ENCODE measurements around the gene SYNGR1. TPM values are rescaled to one million over a fixed set of nuclear protein-coding genes. Genes with fewer than 3 reads are reported as not detected.

The SYNGR1 gene
- total and polyA plus RNA-seq, 2 experiments from 2014 or later, result 30.9 to 37.0 TPM

- Histone ChIP-seq H2AFZ (no peak overlapping the region), H3K4me2 (peak overlapping the region; percentile 55; the same call in 1 of the 2 replicates), H3K4me3 (peak overlapping the region; percentile 23; the same call in 1 of the 2 replicates), H3K4me1 (ENCODE audit: insufficient read depth) (peaks cover 31% of the 10 kb centered on the region), H3K79me2 (replicated peaks; ENCODE audit: insufficient read depth) (peaks cover 4% of the 10 kb centered on the region; the same call in 1 of the 2 replicates), H3F3A (replicated peaks; ENCODE audit: low read depth) (no peaks in the 10 kb centered on the region), H4K20me1 (replicated peaks; ENCODE audit: insufficient read depth) (no peaks in the 10 kb centered on the region; the same call in 1 of the 2 replicates), H3K27me3 (ENCODE audit: insufficient read depth) (no peaks in the 10 kb centered on the region), H3K9me2 (ENCODE audit: insufficient read depth) (no peaks in the 10 kb centered on the region), H3K27ac (ENCODE audit: low read depth) (no peak overlapping the region), H3K36me3 (ENCODE audit: insufficient read depth) (no peaks in the 10 kb centered on the region)
- DNase-seq (ENCODE audit: low spot score) (peak; percentile 62), ATAC-seq (peak; percentile 55)
- Mint-ChIP-seq H3K4me3 (no peak overlapping the region), H3K9me3 (no peaks in the 10 kb centered on the region; the same call in 2 of the 3 replicates), H3K4me1 (peaks cover 48% of the 10 kb centered on the region), H3K27ac (no peak overlapping the region), H3K27me3 (ENCODE audit: insufficient read depth, low read depth, poor library complexity) (peaks cover 23% of the 10 kb centered on the region), H3K36me3 (ENCODE audit: low read depth) (peaks cover 16% of the 10 kb centered on the region; the same call in 2 of the 3 replicates)
- TF ChIP-seq EZH2phosphoT487 (IDR thresholded peaks at IDR 0.05; ENCODE audit: unreplicated experiment), result no peak
- no peak for TF ChIP-seq ZNF331 (CRISPR knock-in tag; IDR thresholded peaks at IDR 0.05; ENCODE audit: low read depth)
- TF ChIP-seq EZH2 (IDR thresholded peaks at IDR 0.05; ENCODE audit: low read depth, unreplicated experiment), result no peak
- no peak for TF ChIP-seq CTCF (conservative IDR thresholded peaks at IDR 0.05; ENCODE audit: low read depth in 2 of 2)
- no peak for TF ChIP-seq ZNF114 (CRISPR knock-in tag; IDR thresholded peaks at IDR 0.05)
Observed at GRCh38 chr22:39362271-39362670, 12.5 kb downstream of the SYNGR1 start.

- DNase-seq (ENCODE audit: low spot score) (no peak), ATAC-seq (no peak)
- Histone ChIP-seq H3F3A (replicated peaks; ENCODE audit: low read depth) (no peaks in the 10 kb centered on the region), H3K36me3 (ENCODE audit: insufficient read depth) (no peaks in the 10 kb centered on the region), H4K20me1 (replicated peaks; ENCODE audit: insufficient read depth) (no peaks in the 10 kb centered on the region; the same call in 1 of the 2 replicates), H3K4me1 (ENCODE audit: insufficient read depth) (peaks cover 31% of the 10 kb centered on the region), H2AFZ (no peak overlapping the region), H3K27me3 (ENCODE audit: insufficient read depth) (no peaks in the 10 kb centered on the region), H3K9me2 (ENCODE audit: insufficient read depth) (no peaks in the 10 kb centered on the region), H3K79me2 (replicated peaks; ENCODE audit: insufficient read depth) (peaks cover 4% of the 10 kb centered on the region; the same call in 1 of the 2 replicates), H3K4me2 (no peak overlapping the region), H3K27ac (ENCODE audit: low read depth) (no peak overlapping the region), H3K4me3 (no peak overlapping the region)
- peaks cover 23% of the 10 kb centered on the region for H3K27me3 Mint-ChIP-seq (ENCODE audit: insufficient read depth, low read depth, poor library complexity)
- H3K9me3 Mint-ChIP-seq, result no peaks in the 10 kb centered on the region; the same call in 2 of the 3 replicates
- TF ChIP-seq ETS1 (IDR thresholded peaks at IDR 0.05), result no peak
- no peak for TF ChIP-seq STAT1 (IDR thresholded peaks at IDR 0.05; ENCODE audit: unreplicated experiment)
- no peak for TF ChIP-seq EZH2phosphoT487 (IDR thresholded peaks at IDR 0.05; ENCODE audit: unreplicated experiment)
- TF ChIP-seq ZNF114 (CRISPR knock-in tag; IDR thresholded peaks at IDR 0.05), result no peak
- TF ChIP-seq CREB1 (CRISPR knock-in tag; IDR thresholded peaks at IDR 0.05; ENCODE audit: low read depth), result no peak
- TF ChIP-seq NANOG (IDR thresholded peaks at IDR 0.05; ENCODE audit: borderline replicate concordance), result no peak
- TF ChIP-seq POLR2AphosphoS5 (IDR thresholded peaks at IDR 0.05; ENCODE audit: low read depth), result no peak
- TF ChIP-seq REST (IDR thresholded peaks at IDR 0.05; ENCODE audit: unreplicated experiment), result no peak
- TF ChIP-seq EZH2 (IDR thresholded peaks at IDR 0.05; ENCODE audit: low read depth, unreplicated experiment), result no peak
- no peak for TF ChIP-seq ZNF331 (CRISPR knock-in tag; IDR thresholded peaks at IDR 0.05; ENCODE audit: low read depth)
- no peak for TF ChIP-seq JUNB (IDR thresholded peaks at IDR 0.05; ENCODE audit: unreplicated experiment)
- no peak for TF ChIP-seq CTCF (conservative IDR thresholded peaks at IDR 0.05; ENCODE audit: low read depth in 2 of 2)
- H3K4me3 Mint-ChIP-seq, result no peak overlapping the region; the same call in 2 of the 3 replicates
- no peak overlapping the region for H3K27ac Mint-ChIP-seq
- peaks cover 48% of the 10 kb centered on the region for H3K4me1 Mint-ChIP-seq
- H3K36me3 Mint-ChIP-seq (ENCODE audit: low read depth), result peaks cover 16% of the 10 kb centered on the region; the same call in 2 of the 3 replicates
Observed at GRCh38 chr22:39362932-39363331, 13.1 kb downstream of the SYNGR1 start.
